Esophagus squamous epithelium (tissue), 4 donors: ENCODE measurements around the gene MBD3L2.
A peak's percentile ranks its signal among the peaks of the same experiment; 100 is the strongest.
"Not testable (repeated sequence)": the region's sequence is repeated elsewhere in the genome, so short reads cannot be mapped to it uniquely, and the experiment has no call there.

Source experiments
- CTCF ChIP-seq, 6 experiments: fragments of 450-650 bp in 4 of 6; fragments of 200-600 bp in 2 of 6; sonication (generic) in 2 of 6; IDR thresholded peaks; one replicate each; pipeline ENCODE4 v1.5.1; 2016 to 2019; ENCODE audit warnings: antibody characterized with exemption in 6 of 6, mild to moderate bottlenecking in 4 of 6, moderate library complexity in 4 of 6
- POLR2A ChIP-seq, 4 donors: fragments of 450-650 bp; IDR thresholded peaks; one replicate each; pipeline ENCODE4 v1.6.1; 2017; ENCODE audit warnings: antibody characterized with exemption in 4 of 4, mild to moderate bottlenecking in 4 of 4, moderate library complexity in 3 of 4

- TF ChIP-seq CTCF (IDR thresholded peaks at IDR 0.05), result peak in 1 of 6 experiments; percentile 20
- TF ChIP-seq POLR2A (IDR thresholded peaks at IDR 0.05), result not testable (repeated sequence)
Measured at GRCh38 chr19:7067122-7067521, 18.0 kb downstream of the MBD3L2 start.
